NCI-H1105 treated with DMSO at 0.1 percent for 48 hours (cell line): Measurements from ENCODE around the gene LENG1.

Experiments
- DNase-seq: peaks from one replicate; lab custom pipeline; 2025; lab: John Stamatoyannopoulos, UW

LENG1 gene

DNA sequence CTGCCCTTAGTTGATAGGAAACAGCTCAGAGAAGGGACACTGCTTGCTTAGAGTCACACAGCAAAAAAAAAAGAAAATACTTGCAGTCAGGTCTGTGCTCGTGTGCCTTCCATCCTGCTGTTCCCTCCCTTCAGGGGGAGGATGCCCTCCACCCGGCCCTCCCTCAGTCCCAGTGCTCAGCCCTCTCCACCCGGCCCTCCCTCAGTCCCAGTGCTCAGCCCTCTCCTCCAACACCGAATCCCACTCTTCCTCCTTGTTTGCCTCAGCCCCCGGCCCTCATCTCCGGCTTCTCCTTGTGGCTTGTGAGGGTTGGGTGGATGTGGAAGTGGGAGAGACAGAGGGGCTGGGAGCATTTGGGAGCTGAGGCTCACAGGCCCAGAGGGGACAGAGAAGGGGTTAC lies 49.9 kb downstream of the LENG1 start:
- DNase-seq: no peak

DNA sequence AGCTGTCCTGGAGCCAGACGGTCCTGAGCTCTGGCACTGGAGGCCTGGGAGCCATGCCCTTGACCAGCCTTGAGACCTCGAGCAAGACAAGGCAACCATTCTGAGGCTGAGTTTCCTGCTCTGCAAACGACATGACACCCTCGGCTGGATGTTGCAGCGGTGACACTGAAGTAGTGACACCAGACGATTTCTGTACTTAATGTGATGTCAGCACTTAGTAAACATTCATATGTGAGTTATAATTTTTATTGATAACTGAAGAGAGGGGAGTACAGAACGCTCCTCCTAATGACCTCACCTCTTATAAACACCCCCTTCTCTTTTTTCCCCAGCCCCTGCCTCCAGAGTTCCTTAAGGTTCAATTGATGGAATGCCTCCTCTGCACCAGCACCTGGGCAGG lies 51.0 kb downstream of the LENG1 start:
- DNase-seq: no peak

DNA sequence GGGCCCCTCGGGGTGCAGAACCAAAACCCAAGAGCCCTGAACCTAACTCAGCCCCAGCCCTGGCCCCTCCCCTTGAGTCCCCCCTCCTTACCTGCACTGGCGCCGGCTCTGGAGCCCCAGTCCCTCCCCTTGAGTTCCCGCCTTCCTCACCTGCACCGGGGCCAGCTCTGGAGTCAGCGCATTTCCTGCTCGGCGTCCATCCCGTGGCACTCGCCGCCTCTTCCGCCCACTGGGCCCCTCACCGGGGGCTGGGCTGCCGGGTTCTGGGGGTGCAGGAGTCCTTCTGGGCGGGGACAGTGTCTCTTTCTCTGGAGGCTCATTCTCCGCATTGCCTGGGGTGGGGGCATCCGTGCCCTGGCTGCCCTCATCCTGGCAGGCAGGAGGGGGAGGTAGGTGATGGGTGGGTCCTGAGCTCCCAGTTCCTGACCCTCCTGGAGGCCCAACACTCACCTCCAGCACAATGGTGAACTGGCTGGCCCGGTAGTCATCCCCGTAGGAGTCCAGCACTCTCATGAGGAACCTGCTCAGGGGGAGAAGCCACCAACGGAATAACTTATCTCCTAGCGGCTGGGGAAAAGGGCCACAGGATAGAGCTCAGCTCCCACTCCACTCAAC lies 51.5 kb downstream of the LENG1 start:
- DNase-seq: no peak

DNA sequence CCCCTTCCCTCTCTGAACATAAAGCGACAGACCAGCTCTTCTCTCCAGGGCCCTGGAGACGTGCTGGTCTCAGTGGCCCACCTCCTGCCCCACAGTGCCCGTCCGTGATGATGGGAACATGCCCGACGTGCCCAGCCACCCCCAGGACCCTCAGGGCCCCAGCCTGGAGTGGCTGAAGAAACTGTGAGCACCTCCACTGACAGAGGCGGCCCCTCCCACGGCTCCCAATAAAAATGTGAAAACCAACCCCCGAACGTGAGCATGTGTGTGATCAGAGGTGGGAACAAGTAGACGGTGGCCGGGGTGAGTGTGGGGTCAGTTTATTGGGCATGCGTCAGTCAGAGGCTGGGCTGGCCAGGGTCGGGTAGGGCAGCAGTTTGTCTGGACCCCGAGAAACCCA lies 52.8 kb downstream of the LENG1 start:
- DNase-seq: no peak

DNA sequence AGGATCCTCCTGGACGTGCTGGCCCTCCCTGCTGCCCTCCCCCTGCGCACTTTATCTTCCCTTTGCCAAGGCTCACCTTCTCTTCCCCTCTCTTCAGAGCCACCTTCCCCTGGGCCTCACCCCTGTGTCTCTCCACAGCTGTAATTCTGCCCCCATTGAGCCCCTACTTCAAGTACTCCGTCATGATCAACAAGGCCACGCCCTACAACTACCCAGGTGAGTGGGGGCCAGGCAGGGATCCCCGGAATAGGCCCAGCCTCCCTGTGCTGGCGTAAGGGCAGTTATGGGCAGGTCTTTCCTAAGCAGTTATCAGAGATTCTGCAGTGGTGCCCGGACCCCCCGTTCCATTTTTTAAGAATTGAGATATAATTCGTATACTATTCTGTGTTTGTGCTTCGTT lies 53.7 kb downstream of the LENG1 start:
- DNase-seq: no peak
